SJSA1 (cell line): Measurements from ENCODE around the gene SLAMF1. TPM values are rescaled to one million over a fixed set of nuclear protein-coding genes. Genes with fewer than 3 reads are reported as not detected.

ENCODE experiments used
- DNase-seq, 2 experiments: peaks; one replicate each; pipeline ENCODE4 v3.0.0-alpha.2; 2015 to 2020; ENCODE audit warnings: low spot score in 2 of 2, low read depth in 1 of 2
- H3K27ac ChIP-seq: fragments of 250-450 bp; sonication (Bioruptor Pico); 2 replicates; pipeline ENCODE4 v1.5.1; 2020; ENCODE audit warnings: mild to moderate bottlenecking, moderate library complexity
- H3K27me3 ChIP-seq: fragments of 250-450 bp; sonication (Bioruptor Pico); replicated peaks from 2 replicates; pipeline ENCODE4 v1.5.1; 2020; ENCODE audit warnings: mild to moderate bottlenecking, moderate library complexity
- H3K36me3 ChIP-seq: fragments of 250-450 bp; sonication (Bioruptor Pico); 2 replicates; pipeline ENCODE4 v1.5.1; 2020; ENCODE audit warnings: mild to moderate bottlenecking
- H3K4me1 ChIP-seq: fragments of 250-450 bp; sonication (Bioruptor Pico); replicated peaks from 2 replicates; pipeline ENCODE4 v1.6.1; 2021; ENCODE audit warnings: mild to moderate bottlenecking
- H3K4me3 ChIP-seq: fragments of 250-450 bp; sonication (Bioruptor Pico); 2 replicates; pipeline ENCODE4 v1.5.1; 2020; ENCODE audit warnings: mild to moderate bottlenecking
- H3K9me3 ChIP-seq: fragments of 250-450 bp; sonication (Bioruptor Pico); replicated peaks from 2 replicates; pipeline ENCODE4 v1.5.1; 2020; ENCODE audit warnings: mild to moderate bottlenecking
- total RNA-seq: library from RNA; depleted of rRNA; stranded (reverse); fragments of >200 nt; shearing (Covaris generic); gene quantifications from 2 replicates; pipeline ENCODE4 v1.2.3, GENCODE V29; 2014

Gene SLAMF1
- total RNA-seq, 1 experiment from 2014 or later = not detected

DNA sequence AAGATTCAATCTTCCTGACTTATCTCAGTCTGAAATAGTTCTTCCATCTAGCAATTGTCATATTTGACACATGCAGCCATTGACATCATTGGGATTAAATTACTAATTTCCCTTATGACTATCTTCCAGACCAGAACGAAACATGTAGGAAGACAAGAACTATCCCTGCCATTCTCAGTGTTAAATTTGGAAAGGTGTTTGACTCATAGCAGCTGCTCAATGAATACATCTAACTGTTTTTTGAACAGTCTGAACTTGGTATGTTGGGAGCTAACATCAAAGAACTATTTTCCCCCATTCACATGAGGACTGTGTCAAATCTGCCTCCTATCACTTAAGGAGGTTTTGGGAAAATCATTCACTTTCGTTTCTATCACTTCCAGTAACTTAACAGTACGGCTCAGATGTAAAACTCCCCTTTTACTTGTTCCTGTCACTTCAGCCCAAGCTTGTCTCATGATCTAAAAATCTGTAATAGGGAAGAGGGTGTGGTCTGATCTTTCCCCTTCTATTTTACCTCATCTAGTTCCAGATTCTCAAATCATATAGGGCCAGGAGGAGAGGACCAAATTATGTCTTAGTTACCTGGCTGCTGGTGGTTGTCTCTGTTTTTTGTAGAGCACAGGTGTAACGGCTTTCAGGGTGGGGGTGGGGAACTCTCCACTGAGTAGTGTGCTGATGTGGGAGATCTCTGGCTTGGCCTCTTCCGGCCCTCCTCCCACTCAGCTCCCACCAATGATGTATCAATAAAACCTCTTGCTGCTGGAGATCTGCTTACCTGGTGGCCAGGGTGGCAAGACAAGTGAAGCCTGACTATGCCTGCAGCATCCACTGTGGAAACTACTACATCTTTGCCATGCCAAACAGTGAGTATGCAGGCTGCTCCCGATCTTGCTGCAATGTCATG is 26.2 kb upstream of the SLAMF1 start:
- no peak for DNase-seq
- Histone ChIP-seq H3K4me3 (no peak overlapping the region), H3K27me3 (no peaks in the 10 kb centered on the region), H3K4me1 (no peaks in the 10 kb centered on the region), H3K27ac (no peak overlapping the region), H3K36me3 (no peaks in the 10 kb centered on the region), H3K9me3 (no peaks in the 10 kb centered on the region)

DNA sequence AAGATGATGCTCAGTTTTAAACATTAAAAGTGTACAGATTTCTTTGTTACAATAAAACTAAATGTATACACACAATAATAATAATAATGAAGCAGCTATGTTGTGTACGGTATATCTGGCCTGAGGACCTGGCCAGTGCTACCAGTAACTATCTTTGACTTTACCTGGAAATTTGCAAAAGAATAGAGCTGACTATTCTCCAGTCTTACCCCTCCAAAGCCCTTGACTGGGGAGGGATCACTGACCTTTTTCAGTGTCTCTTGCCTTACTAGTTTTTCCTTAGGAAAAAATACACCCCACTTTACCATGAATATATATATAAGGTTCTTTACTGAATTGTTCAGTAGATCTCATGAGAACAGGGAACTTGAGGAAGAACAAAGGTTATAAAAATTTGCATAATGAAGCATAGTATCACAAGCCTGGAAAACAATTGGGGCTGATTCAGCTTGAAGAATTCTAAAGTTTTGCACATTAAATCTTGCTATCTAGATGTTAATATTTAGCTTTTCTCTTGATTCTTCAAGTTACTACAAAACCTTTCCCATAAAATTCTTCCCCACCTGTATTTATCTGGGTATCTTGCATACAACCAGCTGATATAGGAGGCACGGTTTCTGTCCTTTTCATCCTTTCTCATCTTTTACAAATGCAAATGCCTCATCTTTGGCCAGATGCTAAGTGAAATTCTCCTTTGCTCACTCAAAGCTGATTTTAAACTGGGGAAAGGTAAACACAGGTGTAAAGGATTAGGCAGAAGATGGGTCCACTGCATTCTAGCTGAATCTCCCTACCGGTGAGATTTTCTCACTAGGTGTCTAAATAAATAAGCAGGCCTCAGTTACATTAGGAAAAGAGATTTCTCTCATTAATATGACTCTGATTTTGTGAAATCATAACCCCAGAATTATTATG is 25.0 kb upstream of the SLAMF1 start:
- H3K27me3 ChIP-seq = no peaks in the 10 kb centered on the region
- no peak for DNase-seq

DNA sequence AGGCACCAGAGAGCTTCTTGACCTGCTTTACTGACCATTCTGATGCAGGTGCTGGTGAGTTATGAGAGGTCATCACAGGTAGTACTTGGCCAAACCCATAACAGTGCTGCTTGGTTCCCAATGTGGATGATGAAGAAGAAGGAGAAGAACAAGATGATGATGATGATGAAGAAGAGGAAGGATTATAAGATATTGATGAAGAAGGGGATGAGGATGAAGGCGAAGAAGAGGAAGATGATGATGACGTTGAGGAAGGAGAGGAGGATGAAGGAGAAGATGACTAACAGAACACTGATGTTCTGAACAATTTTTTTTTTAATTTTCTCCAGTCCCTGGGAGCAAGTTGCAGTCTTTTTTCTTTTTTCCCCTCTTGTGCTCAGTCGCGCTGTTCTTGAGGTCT is 23.9 kb upstream of the SLAMF1 start:
- no peaks in the 10 kb centered on the region for H3K36me3 ChIP-seq
- H3K27ac ChIP-seq = no peak overlapping the region
- no peak overlapping the region for H3K4me3 ChIP-seq
- H3K4me1 ChIP-seq = no peaks in the 10 kb centered on the region
- H3K9me3 ChIP-seq = no peaks in the 10 kb centered on the region
- DNase-seq = no peak
- no peaks in the 10 kb centered on the region for H3K27me3 ChIP-seq

More for the DNA sequence above, 25.0 kb upstream of the SLAMF1 start:
- no peak overlapping the region for H3K27ac ChIP-seq
- H3K4me1 ChIP-seq = no peaks in the 10 kb centered on the region
- no peaks in the 10 kb centered on the region for H3K9me3 ChIP-seq
- no peaks in the 10 kb centered on the region for H3K36me3 ChIP-seq
- no peak overlapping the region for H3K4me3 ChIP-seq

DNA sequence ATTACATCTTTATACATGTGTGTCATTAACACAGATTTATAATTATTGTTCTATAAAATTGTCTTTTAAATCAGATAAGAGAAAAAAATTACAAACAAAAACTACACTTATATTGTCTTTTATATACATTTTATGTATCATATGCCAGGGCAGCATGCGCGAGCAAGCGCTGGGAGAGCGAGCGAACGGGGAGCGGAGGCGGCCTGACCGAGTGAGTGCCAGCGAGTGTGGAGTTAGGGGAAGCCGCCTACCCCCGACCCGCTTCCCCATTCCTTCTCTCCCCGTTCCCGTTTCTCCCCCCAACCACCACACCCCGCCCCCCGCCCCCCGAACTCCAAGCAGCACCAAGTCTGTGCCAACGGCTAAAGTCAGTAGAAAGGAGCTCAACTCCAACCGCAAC is 23.0 kb upstream of the SLAMF1 start:
- H3K9me3 ChIP-seq = no peaks in the 10 kb centered on the region

DNA sequence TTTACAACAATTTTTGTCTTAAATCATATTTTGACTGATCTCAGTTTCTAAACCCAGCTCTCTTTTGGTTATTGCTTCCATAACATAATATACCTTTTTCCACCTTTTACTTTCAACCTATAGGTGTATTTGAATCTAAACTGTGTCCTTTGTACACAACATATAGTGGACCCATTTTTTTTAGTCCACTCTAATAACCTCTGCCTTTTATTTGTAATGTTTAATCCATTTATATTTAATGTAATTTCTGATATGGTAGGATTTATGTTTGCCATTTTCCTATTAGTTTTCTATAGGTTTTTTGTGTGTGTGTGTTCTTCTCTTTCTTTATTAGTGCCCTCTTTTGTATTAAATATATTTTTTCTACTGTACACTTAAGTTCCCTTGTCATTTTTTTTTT is 22.4 kb upstream of the SLAMF1 start:
- Histone ChIP-seq H3K9me3 (no peaks in the 10 kb centered on the region), H3K36me3 (no peaks in the 10 kb centered on the region), H3K4me3 (no peak overlapping the region), H3K27me3 (no peaks in the 10 kb centered on the region), H3K27ac (no peak overlapping the region), H3K4me1 (no peaks in the 10 kb centered on the region)
- no peak for DNase-seq

More for the DNA sequence above, 23.0 kb upstream of the SLAMF1 start:
- no peaks in the 10 kb centered on the region for H3K36me3 ChIP-seq
- H3K4me1 ChIP-seq = no peaks in the 10 kb centered on the region
- H3K4me3 ChIP-seq = no peak overlapping the region
- no peak overlapping the region for H3K27ac ChIP-seq
- DNase-seq = no peak
- H3K27me3 ChIP-seq = no peaks in the 10 kb centered on the region

DNA sequence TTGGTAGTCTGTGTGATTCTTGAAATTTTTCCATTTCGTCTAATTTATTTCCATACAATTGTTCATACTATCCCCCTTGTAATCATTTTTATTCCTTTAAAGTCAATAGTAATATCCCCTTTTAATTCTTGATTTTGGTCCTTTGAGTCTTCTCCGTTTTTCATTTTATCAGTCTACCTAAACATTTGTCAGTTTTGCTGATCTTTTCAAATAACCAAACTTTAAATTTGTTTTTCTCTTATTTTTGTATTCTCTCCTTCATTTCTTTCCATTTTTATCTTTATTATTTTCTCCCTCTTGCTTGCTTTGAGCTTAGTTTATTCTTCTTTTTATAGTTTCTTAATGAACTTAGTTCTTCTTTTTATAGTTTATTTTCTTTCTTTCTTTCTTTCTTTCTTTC is 21.1 kb upstream of the SLAMF1 start:
- H3K4me3 ChIP-seq = no peak overlapping the region
- no peaks in the 10 kb centered on the region for H3K4me1 ChIP-seq
- no peaks in the 10 kb centered on the region for H3K36me3 ChIP-seq
- H3K27me3 ChIP-seq = no peaks in the 10 kb centered on the region
- no peak for DNase-seq
- no peaks in the 10 kb centered on the region for H3K9me3 ChIP-seq
- no peak overlapping the region for H3K27ac ChIP-seq

DNA sequence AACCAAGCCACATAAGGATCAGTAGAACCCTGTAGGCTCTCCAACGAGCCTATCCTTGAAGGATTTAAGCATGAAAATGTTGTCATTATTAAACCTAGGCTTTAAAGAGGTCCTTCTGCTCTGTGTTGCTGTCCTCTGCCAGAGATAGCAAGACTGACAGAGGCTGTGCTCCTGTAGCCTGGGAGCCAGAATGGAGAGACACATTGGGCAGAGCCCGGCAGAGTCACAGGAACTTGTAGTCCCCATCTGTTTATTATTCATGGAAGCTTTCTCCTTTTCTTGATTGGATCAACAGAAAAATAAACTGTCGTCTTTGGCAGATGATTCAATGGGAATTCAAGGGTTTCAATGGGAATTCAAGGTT is 19.2 kb upstream of the SLAMF1 start:
- Histone ChIP-seq H3K27me3 (no peaks in the 10 kb centered on the region), H3K4me1 (no peaks in the 10 kb centered on the region), H3K9me3 (no peaks in the 10 kb centered on the region), H3K4me3 (no peak overlapping the region), H3K27ac (no peak overlapping the region), H3K36me3 (no peaks in the 10 kb centered on the region)
- DNase-seq = no peak

DNA sequence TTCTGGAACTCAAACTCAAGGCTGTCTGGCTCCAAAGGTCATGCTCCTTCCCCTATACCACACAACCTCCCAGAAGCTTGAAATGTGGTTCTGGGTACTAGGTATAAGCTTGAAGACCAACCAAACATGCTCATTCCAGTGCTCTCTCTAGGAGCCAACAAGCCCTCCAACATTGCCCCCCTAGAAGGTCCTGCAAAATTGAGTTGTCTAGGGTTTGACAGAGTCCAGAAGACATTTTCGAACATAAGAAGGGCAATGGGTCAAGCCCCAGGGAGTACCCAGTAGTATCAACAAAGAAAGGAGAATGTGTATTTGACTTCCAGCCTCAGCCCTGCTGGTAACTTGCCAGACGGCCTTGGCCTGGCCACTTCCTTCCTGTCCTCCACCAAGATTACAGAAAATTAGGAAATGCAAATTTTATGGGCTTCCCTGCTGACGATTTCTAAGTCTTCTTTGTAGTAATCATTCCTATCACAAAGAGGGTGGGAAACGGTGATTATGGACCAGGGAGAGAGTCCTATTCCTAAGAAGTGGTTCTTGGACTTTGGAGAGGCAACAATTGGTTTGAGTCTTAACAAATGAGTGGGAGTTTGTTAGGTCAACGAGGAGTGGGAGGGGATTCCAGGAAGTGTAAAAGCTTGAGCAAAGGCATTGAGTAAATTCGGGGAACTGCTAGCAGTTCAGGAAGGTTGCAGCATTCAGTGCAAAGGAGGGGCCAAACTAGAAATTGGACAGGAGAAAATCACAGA is 18.7 kb upstream of the SLAMF1 start:
- Histone ChIP-seq H3K27ac (no peak overlapping the region), H3K4me1 (no peaks in the 10 kb centered on the region), H3K9me3 (no peaks in the 10 kb centered on the region), H3K36me3 (no peaks in the 10 kb centered on the region), H3K4me3 (no peak overlapping the region), H3K27me3 (no peaks in the 10 kb centered on the region)
- DNase-seq = no peak

DNA sequence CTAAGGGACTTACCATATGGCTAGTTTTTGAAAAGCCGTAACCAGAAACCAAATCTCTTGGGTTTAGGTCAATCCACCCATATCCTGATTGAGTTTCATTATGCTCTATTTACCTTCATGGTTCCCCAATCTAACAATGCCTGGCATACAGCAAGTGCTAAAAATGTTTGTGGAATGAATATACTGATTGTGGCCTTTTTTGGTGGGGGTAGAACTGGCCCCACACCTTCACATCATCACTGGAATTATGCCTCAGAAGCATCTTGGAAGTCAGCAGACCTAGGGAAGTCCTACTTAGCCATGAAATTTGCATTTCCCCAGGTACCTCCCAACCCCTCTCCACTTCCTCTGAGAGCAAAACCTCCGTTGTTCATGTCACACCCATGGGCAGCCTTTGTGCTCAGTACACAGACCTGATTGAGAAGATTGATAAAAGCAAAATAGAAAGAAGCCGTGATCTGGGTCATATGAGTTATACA is 17.8 kb upstream of the SLAMF1 start:
- Histone ChIP-seq H3K4me1 (no peaks in the 10 kb centered on the region), H3K36me3 (no peaks in the 10 kb centered on the region), H3K4me3 (no peak overlapping the region), H3K9me3 (no peaks in the 10 kb centered on the region), H3K27ac (no peak overlapping the region), H3K27me3 (no peaks in the 10 kb centered on the region)
- DNase-seq = no peak

DNA sequence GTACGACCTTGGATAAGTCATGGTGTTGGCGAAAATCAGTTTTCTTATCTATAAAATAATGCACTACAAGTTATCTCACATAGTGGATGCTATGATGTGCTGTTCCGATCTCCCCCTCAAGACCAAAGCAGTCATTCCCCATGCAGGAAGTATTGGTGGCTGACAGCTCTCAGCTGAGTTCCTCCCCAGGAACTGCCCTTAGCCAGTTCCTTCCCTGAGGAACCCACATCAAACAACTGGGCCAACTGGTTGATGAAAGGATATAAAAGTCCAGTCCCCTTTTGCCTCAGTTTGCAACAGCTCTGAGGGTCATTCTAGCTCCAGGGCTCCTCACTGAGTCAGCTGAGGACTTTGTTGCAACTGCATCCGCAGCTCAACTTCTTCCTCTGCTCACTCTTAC is 16.1 kb upstream of the SLAMF1 start:
- Histone ChIP-seq H3K36me3 (no peaks in the 10 kb centered on the region), H3K9me3 (no peaks in the 10 kb centered on the region), H3K27ac (no peak overlapping the region), H3K27me3 (no peaks in the 10 kb centered on the region), H3K4me1 (no peaks in the 10 kb centered on the region), H3K4me3 (no peak overlapping the region)
- DNase-seq = no peak

DNA sequence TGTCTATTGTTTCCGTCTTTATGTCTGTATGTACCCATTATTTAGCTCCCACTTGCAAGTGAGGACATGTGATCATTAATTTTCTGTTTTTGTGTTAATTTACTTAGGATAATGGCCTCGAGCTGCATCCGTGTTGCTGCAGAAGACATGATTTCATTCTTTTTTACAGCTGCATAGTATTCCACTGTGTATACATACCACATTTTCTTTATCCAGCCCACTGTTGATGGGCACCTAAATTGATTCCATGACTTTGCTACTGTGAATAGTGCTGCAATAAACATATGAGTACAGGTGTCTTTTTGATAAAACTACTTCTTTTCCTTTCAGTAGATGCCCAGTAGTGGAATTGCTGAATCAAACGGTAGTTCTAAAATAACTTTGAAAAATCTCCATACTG is 12.7 kb upstream of the SLAMF1 start:
- DNase-seq = no peak
- no peaks in the 10 kb centered on the region for H3K4me1 ChIP-seq
- no peak overlapping the region for H3K4me3 ChIP-seq
- no peaks in the 10 kb centered on the region for H3K27me3 ChIP-seq
- H3K9me3 ChIP-seq = no peaks in the 10 kb centered on the region
- H3K36me3 ChIP-seq = no peaks in the 10 kb centered on the region
- no peak overlapping the region for H3K27ac ChIP-seq

DNA sequence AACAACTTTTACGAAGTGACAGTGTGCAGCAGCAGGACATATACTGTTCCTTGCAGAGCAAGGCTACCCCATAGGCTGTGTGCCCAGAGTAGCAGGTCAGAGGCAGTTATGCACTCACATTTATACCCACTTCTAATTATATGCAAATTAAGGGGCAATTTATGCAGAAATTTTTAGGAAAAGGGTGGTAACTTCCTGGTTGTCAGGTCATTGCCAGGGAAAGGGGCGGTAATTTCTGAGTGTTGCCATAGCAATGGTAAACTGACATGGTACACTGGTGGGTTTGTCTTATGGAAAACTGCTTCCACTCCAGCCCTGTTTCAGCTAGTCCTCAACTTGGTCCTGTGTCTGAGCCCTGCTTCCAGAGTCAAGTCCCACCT is 12.0 kb upstream of the SLAMF1 start:
- H3K9me3 ChIP-seq = no peaks in the 10 kb centered on the region
- H3K36me3 ChIP-seq = no peaks in the 10 kb centered on the region
- H3K27me3 ChIP-seq = no peaks in the 10 kb centered on the region
- H3K4me1 ChIP-seq = no peaks in the 10 kb centered on the region
- no peak overlapping the region for H3K27ac ChIP-seq
- DNase-seq = no peak
- no peak overlapping the region for H3K4me3 ChIP-seq

DNA sequence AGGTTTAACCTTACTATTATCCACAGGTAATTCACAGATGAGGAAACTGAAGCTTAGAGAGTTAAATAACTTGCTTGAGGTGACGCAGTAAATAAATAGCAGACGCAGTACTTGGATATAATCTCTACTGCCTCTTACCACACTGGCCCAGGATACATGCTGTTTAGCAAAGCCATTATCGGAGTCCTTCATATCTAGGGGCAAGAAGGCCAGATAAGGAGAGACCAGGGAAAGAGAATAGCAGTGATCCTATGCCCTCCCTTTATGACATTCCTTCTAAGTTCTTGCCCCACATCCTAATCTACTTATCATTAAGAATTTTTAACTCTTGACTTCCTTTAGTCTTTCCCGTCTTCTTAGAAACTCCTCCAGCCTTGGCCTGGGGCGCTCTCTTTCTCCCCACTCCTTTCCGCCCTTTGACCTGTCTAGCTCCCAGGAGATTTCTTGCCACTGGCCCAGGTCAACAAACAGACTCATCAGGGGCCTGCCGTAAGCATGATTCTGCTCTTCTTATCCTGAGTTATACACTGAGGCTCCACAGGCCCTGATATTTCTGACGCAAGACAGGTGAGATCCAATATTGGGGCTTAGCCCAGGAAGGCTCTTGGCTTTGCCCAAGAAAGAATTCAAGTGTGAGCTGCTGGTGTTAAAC is 11.4 kb upstream of the SLAMF1 start:
- H3K4me3 ChIP-seq = no peak overlapping the region
- H3K27ac ChIP-seq = no peak overlapping the region
- no peak for DNase-seq
- H3K4me1 ChIP-seq = no peaks in the 10 kb centered on the region
- no peaks in the 10 kb centered on the region for H3K36me3 ChIP-seq
- no peaks in the 10 kb centered on the region for H3K9me3 ChIP-seq
- H3K27me3 ChIP-seq = no peaks in the 10 kb centered on the region
